Astrocyte (in vitro differentiated cells and primary cell): ENCODE measurements around the gene MTMR6.

Source experiments
- EZH2 ChIP-seq: IDR thresholded peaks from 2 replicates; pipeline ENCODE4 v1.6.1; 2012; ENCODE audit warnings: mild to moderate bottlenecking, low read length, inconsistent platforms; ENCODE audit not compliant: insufficient read depth
- TF ChIP-seq, protein P1 (sequence below): IDR thresholded peaks from 2 replicates; pipeline ENCODE4 v1.5.1; 2011; ENCODE audit warnings: low read depth, mild to moderate bottlenecking, inconsistent platforms, low read length, moderate library complexity; ENCODE audit not compliant: insufficient read depth

DNA sequence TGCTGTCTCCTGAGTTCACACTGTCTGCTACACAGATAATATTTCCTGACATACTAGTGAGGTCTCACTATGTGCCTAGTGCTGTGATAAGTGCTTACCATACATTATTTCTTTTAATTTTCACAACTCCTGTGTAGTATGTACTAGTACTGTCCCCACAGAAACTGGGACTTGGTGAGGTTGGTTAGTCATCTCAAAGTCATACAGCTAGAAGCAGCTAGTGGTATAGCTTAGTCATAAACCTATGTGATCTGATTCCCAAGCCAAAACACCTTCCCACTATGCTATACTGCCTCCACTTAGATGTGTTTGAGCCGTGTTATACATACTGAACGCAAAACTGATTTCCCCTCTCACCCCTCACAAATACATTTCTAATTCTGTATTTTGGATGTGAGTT is 10.5 kb downstream of the MTMR6 start:
- TF ChIP-seq EZH2: no peak
- TF ChIP-seq, protein P1, sequence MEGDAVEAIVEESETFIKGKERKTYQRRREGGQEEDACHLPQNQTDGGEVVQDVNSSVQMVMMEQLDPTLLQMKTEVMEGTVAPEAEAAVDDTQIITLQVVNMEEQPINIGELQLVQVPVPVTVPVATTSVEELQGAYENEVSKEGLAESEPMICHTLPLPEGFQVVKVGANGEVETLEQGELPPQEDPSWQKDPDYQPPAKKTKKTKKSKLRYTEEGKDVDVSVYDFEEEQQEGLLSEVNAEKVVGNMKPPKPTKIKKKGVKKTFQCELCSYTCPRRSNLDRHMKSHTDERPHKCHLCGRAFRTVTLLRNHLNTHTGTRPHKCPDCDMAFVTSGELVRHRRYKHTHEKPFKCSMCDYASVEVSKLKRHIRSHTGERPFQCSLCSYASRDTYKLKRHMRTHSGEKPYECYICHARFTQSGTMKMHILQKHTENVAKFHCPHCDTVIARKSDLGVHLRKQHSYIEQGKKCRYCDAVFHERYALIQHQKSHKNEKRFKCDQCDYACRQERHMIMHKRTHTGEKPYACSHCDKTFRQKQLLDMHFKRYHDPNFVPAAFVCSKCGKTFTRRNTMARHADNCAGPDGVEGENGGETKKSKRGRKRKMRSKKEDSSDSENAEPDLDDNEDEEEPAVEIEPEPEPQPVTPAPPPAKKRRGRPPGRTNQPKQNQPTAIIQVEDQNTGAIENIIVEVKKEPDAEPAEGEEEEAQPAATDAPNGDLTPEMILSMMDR: no peak
